Measurements from ENCODE around the gene TRPV3.

Gene TRPV3

DNA sequence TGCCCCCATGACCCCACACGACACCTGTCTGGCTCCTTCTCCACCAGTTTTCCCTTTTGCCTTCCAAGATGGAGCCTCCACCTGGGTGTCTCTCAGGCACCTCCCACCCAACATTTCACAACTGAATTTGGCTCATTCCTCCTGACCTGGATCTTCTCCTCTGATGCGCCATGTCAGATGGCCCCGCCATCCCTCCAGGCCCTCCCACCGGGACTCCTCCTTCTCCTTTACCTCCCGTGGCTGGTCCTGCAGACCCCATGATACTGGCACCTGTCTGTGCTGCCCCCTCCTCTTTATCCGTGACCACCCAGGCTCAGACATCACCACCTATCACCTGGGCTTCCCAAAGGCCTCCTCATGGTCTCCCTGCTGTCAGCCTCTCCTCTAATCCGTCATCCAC, 4.7 kb downstream of the TRPV3 start:
- DNase-seq (ENCODE audit: extremely low spot score): no peak
- ChIA-PET POLR2A (no interaction called here), CTCF (interaction anchor here (6.2 kb wide), 1 partner anchor 17 kb away, joined by 37 read pairs; no protein-coding TSS in a partner anchor)
- TF ChIP-seq, protein P1, sequence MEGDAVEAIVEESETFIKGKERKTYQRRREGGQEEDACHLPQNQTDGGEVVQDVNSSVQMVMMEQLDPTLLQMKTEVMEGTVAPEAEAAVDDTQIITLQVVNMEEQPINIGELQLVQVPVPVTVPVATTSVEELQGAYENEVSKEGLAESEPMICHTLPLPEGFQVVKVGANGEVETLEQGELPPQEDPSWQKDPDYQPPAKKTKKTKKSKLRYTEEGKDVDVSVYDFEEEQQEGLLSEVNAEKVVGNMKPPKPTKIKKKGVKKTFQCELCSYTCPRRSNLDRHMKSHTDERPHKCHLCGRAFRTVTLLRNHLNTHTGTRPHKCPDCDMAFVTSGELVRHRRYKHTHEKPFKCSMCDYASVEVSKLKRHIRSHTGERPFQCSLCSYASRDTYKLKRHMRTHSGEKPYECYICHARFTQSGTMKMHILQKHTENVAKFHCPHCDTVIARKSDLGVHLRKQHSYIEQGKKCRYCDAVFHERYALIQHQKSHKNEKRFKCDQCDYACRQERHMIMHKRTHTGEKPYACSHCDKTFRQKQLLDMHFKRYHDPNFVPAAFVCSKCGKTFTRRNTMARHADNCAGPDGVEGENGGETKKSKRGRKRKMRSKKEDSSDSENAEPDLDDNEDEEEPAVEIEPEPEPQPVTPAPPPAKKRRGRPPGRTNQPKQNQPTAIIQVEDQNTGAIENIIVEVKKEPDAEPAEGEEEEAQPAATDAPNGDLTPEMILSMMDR (IDR thresholded peaks at IDR 0.05; ENCODE audit: control extremely low read depth, extremely low read depth, low read depth, missing control alignments): no peak

DNA sequence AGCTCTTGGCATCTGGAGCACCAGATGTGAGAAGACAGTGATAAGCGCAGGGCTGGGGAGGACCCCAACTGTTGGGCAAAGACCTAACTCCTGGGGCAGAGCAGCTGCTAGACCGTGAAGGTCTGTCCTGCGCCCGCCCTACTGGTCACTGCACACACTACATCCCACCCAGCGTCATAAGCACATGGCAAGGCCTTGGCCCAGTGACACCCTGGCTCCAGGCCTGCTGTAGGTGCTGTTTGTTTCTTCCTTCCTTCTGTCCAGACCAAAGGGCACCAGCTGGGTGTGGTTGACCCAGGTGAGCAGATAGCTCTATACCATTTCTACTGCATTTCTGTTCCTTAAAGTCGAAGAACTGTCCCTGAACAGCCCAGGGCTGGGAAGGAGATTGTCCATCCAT, 6.4 kb downstream of the TRPV3 start:
- ChIA-PET CTCF (interaction anchor here (1.2 kb wide), 1 partner anchor 16 kb away, joined by 3 read pairs; no protein-coding TSS in a partner anchor), POLR2A (no interaction called here)
- no peak for DNase-seq (ENCODE audit: extremely low spot score)
- TF ChIP-seq, protein P1 (IDR thresholded peaks at IDR 0.05; ENCODE audit: control extremely low read depth, extremely low read depth, low read depth, missing control alignments): no peak

DNA sequence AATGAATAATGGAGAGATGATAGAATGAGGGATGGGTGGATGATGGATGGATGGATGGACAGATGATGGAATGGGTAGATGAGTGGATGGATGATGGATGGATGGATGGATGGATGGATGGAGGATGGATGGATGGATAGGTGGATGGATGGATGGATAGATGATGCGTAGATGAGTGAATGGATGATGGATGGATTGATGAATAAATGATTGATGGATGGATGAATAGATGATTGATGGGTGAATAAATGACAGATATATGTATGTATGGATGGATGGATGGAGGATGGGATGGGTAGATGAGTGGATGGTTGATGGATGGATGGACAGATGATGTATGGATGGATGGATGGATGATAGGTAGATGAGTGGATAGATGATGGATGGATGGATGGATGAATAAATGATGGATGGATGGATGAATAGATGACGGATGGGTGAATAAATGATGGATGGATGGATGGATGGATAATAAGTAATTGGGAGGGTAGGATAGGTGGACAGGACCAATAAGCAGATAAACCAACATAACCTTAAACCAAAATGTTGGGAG, 7.9 kb downstream of the TRPV3 start:
- DNase-seq (ENCODE audit: extremely low spot score): no peak
- TF ChIP-seq, protein P1 (IDR thresholded peaks at IDR 0.05; ENCODE audit: control extremely low read depth, extremely low read depth, low read depth, missing control alignments): no peak
- POLR2A ChIA-PET: no interaction called here
- CTCF ChIA-PET: interaction anchor here (1.2 kb wide), 1 partner anchor 14 kb away, joined by 3 read pairs; no protein-coding TSS in a partner anchor

DNA sequence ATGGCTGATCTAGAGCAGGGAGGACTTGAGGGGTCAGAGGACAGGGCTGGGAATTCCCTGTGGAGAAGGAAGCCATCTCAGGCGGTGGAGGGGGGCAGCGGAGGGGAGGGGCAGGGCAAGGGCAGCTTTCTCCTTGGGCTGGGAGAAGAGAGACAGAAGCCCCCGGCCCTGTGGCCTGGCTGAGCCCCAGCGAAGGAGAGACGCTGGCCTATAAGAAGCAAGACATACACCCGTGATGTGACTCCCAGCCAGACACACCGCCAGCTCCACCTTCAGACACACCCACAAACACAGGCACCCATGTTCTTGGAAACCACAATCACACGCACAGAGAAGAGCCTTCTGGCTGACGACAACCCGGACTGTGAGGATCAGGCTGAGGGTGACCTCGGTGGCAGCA, 10.0 kb downstream of the TRPV3 start:
- TF ChIP-seq, protein P1 (IDR thresholded peaks at IDR 0.05; ENCODE audit: control extremely low read depth, extremely low read depth, low read depth, missing control alignments): no peak
- CTCF ChIA-PET: interaction anchor here (1.4 to 3.1 kb wide), 2 partner anchors 9 to 11 kb away, joined by 4 to 7 read pairs; no protein-coding TSS in a partner anchor
- POLR2A ChIA-PET: no interaction called here
- no peak for DNase-seq (ENCODE audit: extremely low spot score)

DNA sequence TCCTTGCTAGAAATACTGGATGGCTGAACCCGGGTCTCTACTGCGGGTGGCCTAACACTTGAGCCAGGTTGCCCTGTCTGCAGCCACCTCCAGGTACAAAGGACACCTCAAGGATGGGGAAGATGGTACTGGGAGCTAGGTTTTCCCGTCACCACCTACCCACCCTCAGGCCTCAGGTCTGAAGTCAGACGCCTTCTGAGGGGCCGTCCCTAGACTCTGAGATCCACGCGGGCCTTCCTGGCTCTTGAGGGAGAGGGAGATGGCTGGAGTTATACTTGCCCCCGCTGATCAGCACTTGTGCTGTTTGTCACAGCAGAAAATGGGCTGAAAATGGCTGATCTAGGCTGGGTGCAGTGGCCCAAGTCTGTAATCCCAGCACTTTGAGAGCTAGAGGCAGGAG, 10.6 kb downstream of the TRPV3 start:
- CTCF ChIA-PET: interaction anchor here (1.4 to 3.1 kb wide), 2 partner anchors 9 to 11 kb away, joined by 4 to 7 read pairs; no protein-coding TSS in a partner anchor
- POLR2A ChIA-PET: no interaction called here
- TF ChIP-seq, protein P1 (IDR thresholded peaks at IDR 0.05; ENCODE audit: control extremely low read depth, extremely low read depth, low read depth, missing control alignments): no peak
- no peak for DNase-seq (ENCODE audit: extremely low spot score)

DNA sequence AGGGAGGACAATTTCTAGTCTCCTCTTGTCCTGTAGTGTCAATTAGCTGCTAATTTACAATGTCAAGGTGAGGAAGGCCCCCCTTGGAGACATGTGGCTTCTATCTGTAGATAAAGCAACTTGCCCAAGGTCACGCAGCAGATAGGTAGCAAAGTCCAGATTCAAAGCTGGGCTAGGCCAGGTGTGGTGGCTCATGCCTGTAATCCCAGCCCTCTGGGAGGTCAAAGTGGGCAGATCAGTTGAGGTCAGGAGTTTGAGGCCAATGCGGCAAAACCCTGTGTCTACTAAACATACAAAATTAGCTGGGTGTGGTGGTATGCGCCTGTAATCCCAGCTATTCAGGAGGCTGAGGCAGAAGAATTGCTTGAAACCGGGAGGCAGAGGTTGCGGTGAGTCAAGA, 11.1 kb downstream of the TRPV3 start:
- DNase-seq (ENCODE audit: extremely low spot score): no peak
- TF ChIP-seq, protein P1 (IDR thresholded peaks at IDR 0.05; ENCODE audit: control extremely low read depth, extremely low read depth, low read depth, missing control alignments): no peak
- ChIA-PET CTCF (interaction anchor here (1.4 to 3.1 kb wide), 2 partner anchors 10 kb away, joined by 4 to 7 read pairs; no protein-coding TSS in a partner anchor), POLR2A (no interaction called here)

All from GM10248 (cell line).